BJ (cell line): ENCODE data around the gene TMEM63C. TPM values are rescaled to one million over a fixed set of nuclear protein-coding genes. Genes with fewer than 3 reads are reported as not detected.

Experiments used
- CTCF ChIA-PET: fragments of 350-600 bp; formaldehyde crosslinking; extraction: SDS; loops from one replicate; lab custom pipeline; 2021; ENCODE audit warnings: antibody characterized with exemption, inconsistent platforms; lab: Yijun Ruan, JAX
- POLR2A ChIA-PET: fragments of 300-600 bp; sonication (Branson Sonifier 250); formaldehyde crosslinking; extraction: SDS; loops from one replicate; lab custom pipeline; 2021; ENCODE audit warnings: antibody characterized with exemption; lab: Charles Lee
- DNase-seq: peaks from one replicate; pipeline ENCODE4 v3.0.0-alpha.2; 2011; ENCODE audit warnings: low read depth
- H3K27me3 ChIP-seq: 2 replicates; pipeline ENCODE4 v1.6.0; 2011; ENCODE audit warnings: low read length; ENCODE audit not compliant: control insufficient read depth, insufficient read depth
- H3K36me3 ChIP-seq: 2 replicates; pipeline ENCODE4 v1.5.1; 2011; ENCODE audit warnings: low read length; ENCODE audit not compliant: control insufficient read depth, insufficient read depth
- H3K4me3 ChIP-seq: 2 replicates; pipeline ENCODE4 v1.5.1; 2011; ENCODE audit warnings: low read depth, mild to moderate bottlenecking, control low read depth, low read length
- polyA minus RNA-seq: library from RNA; depleted of rRNA, polyadenylated mRNA; stranded (reverse); fragments of >200 nt; gene quantifications from 2 replicates; pipeline ENCODE4 v1.2.3, GENCODE V29; 2011; rRNA and poly(A)+ RNA removed
- polyA plus RNA-seq: library from polyadenylated mRNA; depleted of rRNA; stranded (reverse); fragments of >200 nt; gene quantifications from 2 replicates; pipeline ENCODE4 v1.2.3, GENCODE V29; 2011; rRNA removed
- TF ChIP-seq, protein P1 (sequence below): IDR thresholded peaks from 2 replicates; pipeline ENCODE4 v1.5.1; 2011; ENCODE audit warnings: low read depth, mild to moderate bottlenecking, control low read depth, inconsistent platforms, low read length, moderate library complexity; ENCODE audit not compliant: insufficient read depth

TMEM63C gene, protein sequence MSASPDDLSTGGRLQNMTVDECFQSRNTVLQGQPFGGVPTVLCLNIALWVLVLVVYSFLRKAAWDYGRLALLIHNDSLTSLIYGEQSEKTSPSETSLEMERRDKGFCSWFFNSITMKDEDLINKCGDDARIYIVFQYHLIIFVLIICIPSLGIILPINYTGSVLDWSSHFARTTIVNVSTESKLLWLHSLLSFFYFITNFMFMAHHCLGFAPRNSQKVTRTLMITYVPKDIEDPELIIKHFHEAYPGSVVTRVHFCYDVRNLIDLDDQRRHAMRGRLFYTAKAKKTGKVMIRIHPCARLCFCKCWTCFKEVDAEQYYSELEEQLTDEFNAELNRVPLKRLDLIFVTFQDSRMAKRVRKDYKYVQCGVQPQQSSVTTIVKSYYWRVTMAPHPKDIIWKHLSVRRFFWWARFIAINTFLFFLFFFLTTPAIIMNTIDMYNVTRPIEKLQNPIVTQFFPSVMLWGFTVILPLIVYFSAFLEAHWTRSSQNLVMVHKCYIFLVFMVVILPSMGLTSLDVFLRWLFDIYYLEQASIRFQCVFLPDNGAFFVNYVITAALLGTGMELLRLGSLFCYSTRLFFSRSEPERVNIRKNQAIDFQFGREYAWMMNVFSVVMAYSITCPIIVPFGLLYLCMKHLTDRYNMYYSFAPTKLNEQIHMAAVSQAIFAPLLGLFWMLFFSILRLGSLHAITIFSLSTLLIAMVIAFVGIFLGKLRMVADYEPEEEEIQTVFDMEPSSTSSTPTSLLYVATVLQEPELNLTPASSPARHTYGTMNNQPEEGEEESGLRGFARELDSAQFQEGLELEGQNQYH
- polyA plus RNA-seq = not detected in 2 replicates
- not detected in 2 replicates for polyA minus RNA-seq

DNA sequence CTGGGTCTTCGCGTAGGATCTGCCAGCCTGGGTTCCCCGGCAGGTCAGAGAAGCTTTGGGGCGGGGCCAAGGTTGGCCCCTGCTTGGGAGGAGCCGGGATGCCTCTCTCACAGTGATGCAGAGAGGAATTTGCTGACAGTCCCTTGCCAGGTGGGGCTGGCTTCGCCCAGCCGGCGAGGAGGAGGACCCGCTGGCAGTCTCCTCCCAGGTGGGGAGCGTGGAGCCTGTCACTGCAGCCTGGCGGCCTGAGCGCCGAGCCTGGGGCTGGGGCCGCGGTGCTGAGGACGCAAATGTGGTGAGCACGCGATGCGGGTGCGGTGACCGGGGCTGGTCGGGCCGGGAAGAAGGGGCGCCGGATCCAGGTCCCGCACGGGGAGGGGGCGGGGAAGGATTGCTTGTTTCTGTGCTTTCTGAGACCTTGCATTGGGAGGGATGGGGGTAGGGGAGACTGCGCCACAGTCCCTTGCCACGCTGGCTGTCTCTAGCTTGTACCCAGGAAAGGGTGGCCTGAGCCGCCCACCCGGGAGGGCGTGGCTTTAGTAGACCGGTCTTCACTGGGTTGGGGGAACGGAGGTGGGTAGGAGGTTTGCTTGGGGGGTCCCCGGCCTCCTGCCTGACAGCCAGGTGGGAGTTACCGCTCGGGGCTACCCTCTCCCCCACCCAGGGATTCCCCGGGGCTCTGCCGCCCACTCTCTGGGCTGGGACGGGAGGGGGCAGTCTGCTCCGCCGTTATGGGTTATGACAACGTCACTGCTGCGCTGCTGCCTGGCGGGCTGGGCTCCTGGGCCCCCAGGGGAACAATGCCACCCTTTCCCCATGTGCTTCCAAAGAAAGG lies at the start of gene TMEM63C:
Gene TMEM63C (plus strand): TSS at position 196 of the 835 bp plus-strand sequence. CDS start 37,016 bp downstream, outside the sequence.
- ChIA-PET CTCF (no interaction called here), POLR2A (no interaction called here)
- Histone ChIP-seq H3K27me3 (peaks cover 15% of the 10 kb centered on the region), H3K36me3 (no peaks in the 10 kb centered on the region), H3K4me3 (no peak within 1 kb of the TSS)
- no peak for DNase-seq
- TF ChIP-seq, protein P1, sequence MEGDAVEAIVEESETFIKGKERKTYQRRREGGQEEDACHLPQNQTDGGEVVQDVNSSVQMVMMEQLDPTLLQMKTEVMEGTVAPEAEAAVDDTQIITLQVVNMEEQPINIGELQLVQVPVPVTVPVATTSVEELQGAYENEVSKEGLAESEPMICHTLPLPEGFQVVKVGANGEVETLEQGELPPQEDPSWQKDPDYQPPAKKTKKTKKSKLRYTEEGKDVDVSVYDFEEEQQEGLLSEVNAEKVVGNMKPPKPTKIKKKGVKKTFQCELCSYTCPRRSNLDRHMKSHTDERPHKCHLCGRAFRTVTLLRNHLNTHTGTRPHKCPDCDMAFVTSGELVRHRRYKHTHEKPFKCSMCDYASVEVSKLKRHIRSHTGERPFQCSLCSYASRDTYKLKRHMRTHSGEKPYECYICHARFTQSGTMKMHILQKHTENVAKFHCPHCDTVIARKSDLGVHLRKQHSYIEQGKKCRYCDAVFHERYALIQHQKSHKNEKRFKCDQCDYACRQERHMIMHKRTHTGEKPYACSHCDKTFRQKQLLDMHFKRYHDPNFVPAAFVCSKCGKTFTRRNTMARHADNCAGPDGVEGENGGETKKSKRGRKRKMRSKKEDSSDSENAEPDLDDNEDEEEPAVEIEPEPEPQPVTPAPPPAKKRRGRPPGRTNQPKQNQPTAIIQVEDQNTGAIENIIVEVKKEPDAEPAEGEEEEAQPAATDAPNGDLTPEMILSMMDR = no peak

DNA sequence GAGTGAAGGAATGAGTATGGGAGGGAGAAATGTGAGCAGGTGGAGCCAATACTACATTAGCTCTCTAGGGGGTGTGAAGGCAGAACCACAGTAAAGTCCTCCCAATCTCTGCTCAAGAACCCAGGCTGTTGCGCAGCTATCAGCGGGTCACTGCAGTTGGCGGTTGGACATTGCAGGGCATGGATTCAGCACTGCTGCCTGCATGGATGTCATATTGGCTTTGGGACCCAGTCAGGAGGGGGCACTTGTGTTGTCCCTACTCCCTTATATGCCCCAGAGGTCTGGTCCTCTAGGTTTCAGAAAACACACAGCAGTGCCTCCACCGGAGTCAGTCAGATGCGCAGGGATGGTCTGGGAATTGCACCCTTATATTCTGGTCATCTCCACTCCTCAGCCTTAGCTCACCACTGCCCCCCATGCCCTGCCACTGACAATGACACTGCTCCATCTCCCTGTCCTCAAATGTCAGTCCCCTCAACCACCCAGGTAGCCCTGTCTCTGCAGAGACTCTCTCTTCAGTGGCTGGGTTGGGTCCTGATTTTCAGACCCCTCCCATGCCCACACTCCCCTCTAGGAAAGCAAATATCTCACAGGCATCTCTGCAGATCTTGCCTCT lies 49.6 kb upstream of the TMEM63C start:
- TF ChIP-seq, protein P1 = no peak
- Histone ChIP-seq H3K36me3 (no peaks in the 10 kb centered on the region), H3K27me3 (peaks cover 12% of the 10 kb centered on the region), H3K4me3 (no peak overlapping the region)
- ChIA-PET POLR2A (no interaction called here), CTCF (no interaction called here)
- DNase-seq = no peak

DNA sequence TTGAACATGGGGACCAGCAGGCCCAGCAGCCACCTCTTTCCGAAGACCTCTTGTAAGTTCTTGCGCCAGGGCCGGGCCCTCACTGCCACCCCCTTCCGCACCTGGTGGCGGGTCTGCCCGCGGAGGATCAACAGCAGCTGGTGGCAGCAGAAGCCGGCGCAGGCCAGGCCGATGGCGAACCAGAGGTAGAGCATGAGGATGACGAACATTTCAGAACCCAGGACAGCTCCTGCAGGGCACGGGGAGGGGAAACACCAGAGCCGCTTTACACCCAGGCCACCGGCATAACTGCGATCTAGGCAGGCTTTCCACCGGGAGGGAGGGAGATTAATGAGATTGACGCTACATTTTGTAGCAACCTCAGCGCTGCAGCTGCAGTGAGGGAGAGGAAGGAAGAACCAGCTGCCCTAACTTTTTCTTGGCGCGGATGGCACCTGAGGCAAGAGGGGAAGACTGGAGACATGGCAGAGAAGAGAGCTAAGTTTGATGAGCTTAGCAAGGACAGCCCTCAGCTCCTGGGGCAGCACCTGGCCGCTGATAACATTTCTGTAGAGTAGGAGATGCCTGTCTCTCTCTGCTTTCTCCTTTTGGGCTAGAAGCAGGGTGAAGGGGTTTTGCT lies 47.8 kb upstream of the TMEM63C start:
- H3K27me3 ChIP-seq = peaks cover 17% of the 10 kb centered on the region
- DNase-seq = no peak
- no peaks in the 10 kb centered on the region for H3K36me3 ChIP-seq
- H3K4me3 ChIP-seq = no peak overlapping the region
- TF ChIP-seq, protein P1 = no peak
- ChIA-PET CTCF (interaction anchor here (0.7 to 2.8 kb wide), 5 partner anchors 10 to 261 kb away, joined by 3 to 21 read pairs (median 3); no protein-coding TSS in a partner anchor), POLR2A (no interaction called here)

DNA sequence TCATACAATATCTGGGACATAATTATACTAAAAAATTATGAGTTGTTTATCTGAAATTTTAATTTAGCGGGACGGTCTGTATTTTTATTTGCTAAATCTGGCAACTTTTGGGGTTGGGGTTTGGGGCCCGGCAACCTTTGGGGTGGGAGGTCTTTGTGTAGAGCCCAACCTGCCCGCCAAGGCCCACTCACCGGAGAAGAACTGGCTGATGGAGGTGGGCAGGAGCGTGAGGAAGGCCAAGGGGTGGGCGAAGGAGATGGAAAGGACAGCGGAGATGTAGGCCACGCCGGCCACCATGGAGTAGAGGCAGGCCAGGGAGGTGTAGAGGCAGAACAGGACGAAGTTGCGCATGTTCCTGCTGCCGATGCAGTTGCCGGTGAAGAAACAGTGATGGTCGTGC lies 42.6 kb upstream of the TMEM63C start:
- Histone ChIP-seq H3K36me3 (no peaks in the 10 kb centered on the region), H3K27me3 (peaks cover 40% of the 10 kb centered on the region), H3K4me3 (no peak overlapping the region)
- DNase-seq = no peak
- TF ChIP-seq, protein P1 = no peak
- CTCF ChIA-PET = interaction anchor here (1.8 kb wide), 1 partner anchor 10 kb away, joined by 5 read pairs; no protein-coding TSS in a partner anchor
- POLR2A ChIA-PET = no interaction called here
